BJ (cell line): ENCODE results near the gene C11orf24. TPM values are rescaled to one million over a fixed set of nuclear protein-coding genes. Genes with fewer than 3 reads are reported as not detected.
"Not testable (repeated sequence)": the region's sequence is repeated elsewhere in the genome, so short reads cannot be mapped to it uniquely, and the experiment has no call there.

Source experiments
- CTCF ChIA-PET: fragments of 350-600 bp; formaldehyde crosslinking; extraction: SDS; loops from one replicate; lab custom pipeline; 2021; ENCODE audit warnings: antibody characterized with exemption, inconsistent platforms; lab: Yijun Ruan, JAX
- POLR2A ChIA-PET: fragments of 300-600 bp; sonication (Branson Sonifier 250); formaldehyde crosslinking; extraction: SDS; loops from one replicate; lab custom pipeline; 2021; ENCODE audit warnings: antibody characterized with exemption; lab: Charles Lee
- DNase-seq: peaks from one replicate; pipeline ENCODE4 v3.0.0-alpha.2; 2011; ENCODE audit warnings: low read depth
- H3K27me3 ChIP-seq: 2 replicates; pipeline ENCODE4 v1.6.0; 2011; ENCODE audit warnings: low read length; ENCODE audit not compliant: control insufficient read depth, insufficient read depth
- H3K36me3 ChIP-seq: 2 replicates; pipeline ENCODE4 v1.5.1; 2011; ENCODE audit warnings: low read length; ENCODE audit not compliant: control insufficient read depth, insufficient read depth
- H3K4me3 ChIP-seq: 2 replicates; pipeline ENCODE4 v1.5.1; 2011; ENCODE audit warnings: low read depth, mild to moderate bottlenecking, control low read depth, low read length
- polyA plus RNA-seq: library from polyadenylated mRNA; depleted of rRNA; stranded (reverse); fragments of >200 nt; gene quantifications from 2 replicates; pipeline ENCODE4 v1.2.3, GENCODE V29; 2011
- TF ChIP-seq, protein P1 (sequence below): IDR thresholded peaks from 2 replicates; pipeline ENCODE4 v1.5.1; 2011; ENCODE audit warnings: low read depth, mild to moderate bottlenecking, control low read depth, inconsistent platforms, low read length, moderate library complexity; ENCODE audit not compliant: insufficient read depth

Gene C11orf24
- polyA plus RNA-seq, 1 experiment: 97.3 TPM

DNA sequence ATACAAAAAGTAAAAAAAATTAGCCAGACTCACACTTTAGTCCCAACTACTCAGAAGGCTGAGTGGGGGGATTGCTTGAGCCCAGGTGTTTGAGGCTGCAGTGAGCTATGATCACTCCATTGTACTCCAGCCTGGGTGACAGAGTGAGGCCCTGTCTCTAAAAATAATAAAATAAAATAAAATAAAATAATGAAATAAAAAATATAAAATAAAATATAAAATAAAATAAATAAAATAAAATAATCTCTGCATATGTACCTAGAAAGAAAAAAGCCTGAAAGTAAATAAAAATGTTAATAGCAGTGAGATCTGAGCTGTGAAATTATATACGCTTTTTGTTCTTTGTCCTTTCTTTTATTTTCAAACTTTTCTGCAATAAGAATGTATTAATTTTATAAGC, 23.5 kb upstream of the C11orf24 start:
- ChIA-PET CTCF (interaction anchor here (1.3 to 6.7 kb wide), 4 partner anchors 24 to 88 kb away, joined by 6 to 93 read pairs (median 31); partner anchors contain the start of gene C11orf24), POLR2A (no interaction called here)
- H3K4me3 ChIP-seq: no peak overlapping the region
- H3K36me3 ChIP-seq: no peaks in the 10 kb centered on the region
- no peak for DNase-seq
- H3K27me3 ChIP-seq: no peaks in the 10 kb centered on the region; the same call in 1 of the 2 replicates
- TF ChIP-seq, protein P1, sequence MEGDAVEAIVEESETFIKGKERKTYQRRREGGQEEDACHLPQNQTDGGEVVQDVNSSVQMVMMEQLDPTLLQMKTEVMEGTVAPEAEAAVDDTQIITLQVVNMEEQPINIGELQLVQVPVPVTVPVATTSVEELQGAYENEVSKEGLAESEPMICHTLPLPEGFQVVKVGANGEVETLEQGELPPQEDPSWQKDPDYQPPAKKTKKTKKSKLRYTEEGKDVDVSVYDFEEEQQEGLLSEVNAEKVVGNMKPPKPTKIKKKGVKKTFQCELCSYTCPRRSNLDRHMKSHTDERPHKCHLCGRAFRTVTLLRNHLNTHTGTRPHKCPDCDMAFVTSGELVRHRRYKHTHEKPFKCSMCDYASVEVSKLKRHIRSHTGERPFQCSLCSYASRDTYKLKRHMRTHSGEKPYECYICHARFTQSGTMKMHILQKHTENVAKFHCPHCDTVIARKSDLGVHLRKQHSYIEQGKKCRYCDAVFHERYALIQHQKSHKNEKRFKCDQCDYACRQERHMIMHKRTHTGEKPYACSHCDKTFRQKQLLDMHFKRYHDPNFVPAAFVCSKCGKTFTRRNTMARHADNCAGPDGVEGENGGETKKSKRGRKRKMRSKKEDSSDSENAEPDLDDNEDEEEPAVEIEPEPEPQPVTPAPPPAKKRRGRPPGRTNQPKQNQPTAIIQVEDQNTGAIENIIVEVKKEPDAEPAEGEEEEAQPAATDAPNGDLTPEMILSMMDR: no peak

DNA sequence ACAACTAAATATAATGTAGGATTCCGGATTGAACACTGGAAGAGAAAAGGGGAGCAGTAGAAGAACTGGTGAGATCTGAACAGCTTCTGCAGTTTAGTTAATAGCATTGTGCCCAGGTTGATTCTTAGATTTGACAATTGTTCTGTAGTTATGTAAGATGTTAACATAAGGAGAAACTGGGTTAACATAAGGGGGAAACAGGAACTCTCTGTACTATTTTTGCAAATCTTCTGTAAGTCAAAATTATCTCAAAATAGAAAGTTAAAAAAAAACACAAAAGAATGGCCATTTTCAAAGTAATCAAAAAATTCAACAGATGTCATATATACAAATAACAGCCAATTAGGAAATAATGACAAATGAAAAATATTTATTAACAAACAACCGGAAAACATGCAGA, 21.9 kb upstream of the C11orf24 start:
- no peak overlapping the region for H3K4me3 ChIP-seq
- TF ChIP-seq, protein P1: no peak
- ChIA-PET POLR2A (interaction anchor here (0.6 kb wide), 1 partner anchor 15 kb away, joined by 6 read pairs; no protein-coding TSS in a partner anchor), CTCF (interaction anchor here (0.6 to 1.1 kb wide), 3 partner anchors 36 to 99 kb away, joined by 3 to 5 read pairs (median 3); no protein-coding TSS in a partner anchor)
- DNase-seq: no peak
- H3K27me3 ChIP-seq: no peaks in the 10 kb centered on the region
- H3K36me3 ChIP-seq: no peaks in the 10 kb centered on the region

DNA sequence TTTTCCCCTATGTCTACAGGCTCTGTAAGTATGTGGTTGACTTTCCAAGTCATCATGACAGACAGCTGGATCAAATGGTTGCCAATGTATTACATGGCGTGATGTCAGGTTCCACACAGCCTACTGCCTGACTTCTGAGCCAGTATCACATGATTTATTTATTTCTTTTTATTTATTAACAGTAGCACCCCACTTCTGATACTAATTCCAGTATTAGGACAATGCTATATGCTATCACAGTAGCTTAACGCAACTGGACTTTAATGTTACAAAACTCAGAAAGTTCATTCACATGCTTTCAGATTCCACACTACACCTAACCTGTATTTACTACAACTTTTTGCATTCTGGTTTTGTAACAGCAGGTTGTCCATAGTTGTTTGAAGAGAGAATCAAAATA, 17.7 kb upstream of the C11orf24 start:
- no peak for DNase-seq
- ChIA-PET POLR2A (no interaction called here), CTCF (no interaction called here)
- Histone ChIP-seq H3K4me3 (no peak overlapping the region), H3K36me3 (no peaks in the 10 kb centered on the region), H3K27me3 (no peaks in the 10 kb centered on the region)
- TF ChIP-seq, protein P1: no peak

DNA sequence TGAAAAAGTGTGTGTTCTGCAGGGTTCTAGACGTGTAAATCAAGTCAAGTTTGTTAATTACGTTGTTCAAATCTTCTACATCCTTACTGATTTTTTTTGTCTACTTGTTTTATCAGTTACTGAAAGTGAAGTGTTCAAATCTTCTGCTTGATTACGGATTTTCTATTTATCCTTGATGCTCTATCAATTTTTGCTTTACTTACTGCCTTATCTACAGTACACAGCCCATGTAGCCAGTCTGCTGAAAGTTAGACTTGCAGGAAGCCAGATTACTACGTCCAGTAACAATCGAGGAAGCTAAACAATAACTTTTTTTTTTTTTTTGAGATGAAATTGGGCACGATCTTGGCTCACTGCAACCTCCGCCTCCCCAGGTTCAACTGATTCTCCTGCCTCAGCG, 15.6 kb upstream of the C11orf24 start:
- ChIA-PET POLR2A (no interaction called here), CTCF (interaction anchor here (0.6 to 5.4 kb wide), 4 partner anchors 10 to 329 kb away, joined by 3 to 35 read pairs (median 3); no protein-coding TSS in a partner anchor)
- no peaks in the 10 kb centered on the region for H3K27me3 ChIP-seq
- no peak overlapping the region for H3K4me3 ChIP-seq
- TF ChIP-seq, protein P1: no peak
- H3K36me3 ChIP-seq: no peaks in the 10 kb centered on the region
- DNase-seq: no peak

DNA sequence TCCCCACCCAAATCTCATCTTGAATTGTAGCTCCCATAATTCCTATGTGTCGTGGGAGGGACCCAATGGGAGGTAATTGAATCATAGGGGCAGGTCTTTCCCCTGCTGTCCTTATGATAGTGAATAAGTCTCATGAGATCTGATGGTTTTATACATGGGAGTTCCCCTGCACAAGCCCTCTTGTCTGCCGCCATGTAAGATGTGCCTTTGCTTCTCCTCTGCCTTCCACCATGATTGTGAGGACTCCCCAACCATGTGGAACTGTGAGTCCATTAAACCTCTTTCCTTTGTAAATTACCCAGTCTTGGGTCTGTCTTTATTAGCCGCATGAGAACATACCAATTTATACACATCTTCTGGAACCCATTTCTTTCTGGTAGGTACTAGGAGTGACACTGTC, 12.8 kb upstream of the C11orf24 start:
- H3K4me3 ChIP-seq, H3K27me3 ChIP-seq, H3K36me3 ChIP-seq, POLR2A ChIA-PET, DNase-seq: not testable (repeated sequence)
- CTCF ChIA-PET: interaction anchor here (5.4 kb wide), 1 partner anchor 13 kb away, joined by 35 read pairs; no protein-coding TSS in a partner anchor

DNA sequence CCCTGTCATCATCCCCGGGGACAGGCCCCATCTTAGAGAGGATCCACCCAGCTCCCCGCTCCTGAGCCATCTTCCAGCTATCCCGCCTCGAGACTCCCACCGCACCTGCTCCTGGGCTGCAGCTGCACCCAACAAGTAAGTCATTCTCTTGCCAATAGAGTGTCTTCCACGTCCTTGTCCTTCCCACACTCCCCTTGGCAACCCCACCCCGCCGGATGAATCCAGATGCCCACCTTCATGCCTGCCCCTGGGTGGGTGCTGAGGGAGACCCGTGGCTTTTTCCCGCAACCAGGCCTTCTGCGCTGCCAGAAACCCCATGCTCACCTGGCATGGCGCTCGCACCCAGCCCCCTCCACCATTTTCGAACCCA, 11.1 kb upstream of the C11orf24 start:
- H3K27me3 ChIP-seq: no peaks in the 10 kb centered on the region
- no peaks in the 10 kb centered on the region for H3K36me3 ChIP-seq
- CTCF ChIA-PET: no interaction called here
- TF ChIP-seq, protein P1: no peak
- DNase-seq: no peak
- H3K4me3 ChIP-seq: no peak overlapping the region
- POLR2A ChIA-PET: no interaction called here
